GM12878 (cell line): ENCODE results near the gene WDR45B.

ENCODE experiments used
- HCFC1 ChIP-seq: fragments of 150-350 bp; IDR thresholded peaks from 2 replicates; pipeline ENCODE4 v1.6.1; 2014; ENCODE audit warnings: low read length
- NR2C2 ChIP-seq: IDR thresholded peaks from 2 replicates; pipeline ENCODE4 v1.6.1; 2011; ENCODE audit warnings: borderline replicate concordance, low read depth; ENCODE audit not compliant: control insufficient read depth, insufficient read length
- SREBF1 ChIP-seq: IDR thresholded peaks from 2 replicates; pipeline ENCODE4 v1.6.1; 2012; ENCODE audit warnings: mild to moderate bottlenecking, low read length
- TF ChIP-seq, protein P1 (sequence below), 3 experiments: IDR thresholded peaks in 2 of 3; conservative IDR thresholded peaks in 1 of 3; 2 replicates each; pipeline ENCODE4 v1.5.1; 2011; ENCODE audit warnings: low read depth in 3 of 3, low read length in 3 of 3, mild to moderate bottlenecking in 3 of 3, control low read depth in 2 of 3, moderate library complexity in 2 of 3, inconsistent platforms in 1 of 3, mixed read lengths in 1 of 3; ENCODE audit not compliant: control insufficient read depth in 2 of 3, insufficient read depth in 1 of 3; ENCODE audit errors: extremely low read depth in 1 of 3

- TF ChIP-seq SREBF1 = no peak
- TF ChIP-seq, protein P1, sequence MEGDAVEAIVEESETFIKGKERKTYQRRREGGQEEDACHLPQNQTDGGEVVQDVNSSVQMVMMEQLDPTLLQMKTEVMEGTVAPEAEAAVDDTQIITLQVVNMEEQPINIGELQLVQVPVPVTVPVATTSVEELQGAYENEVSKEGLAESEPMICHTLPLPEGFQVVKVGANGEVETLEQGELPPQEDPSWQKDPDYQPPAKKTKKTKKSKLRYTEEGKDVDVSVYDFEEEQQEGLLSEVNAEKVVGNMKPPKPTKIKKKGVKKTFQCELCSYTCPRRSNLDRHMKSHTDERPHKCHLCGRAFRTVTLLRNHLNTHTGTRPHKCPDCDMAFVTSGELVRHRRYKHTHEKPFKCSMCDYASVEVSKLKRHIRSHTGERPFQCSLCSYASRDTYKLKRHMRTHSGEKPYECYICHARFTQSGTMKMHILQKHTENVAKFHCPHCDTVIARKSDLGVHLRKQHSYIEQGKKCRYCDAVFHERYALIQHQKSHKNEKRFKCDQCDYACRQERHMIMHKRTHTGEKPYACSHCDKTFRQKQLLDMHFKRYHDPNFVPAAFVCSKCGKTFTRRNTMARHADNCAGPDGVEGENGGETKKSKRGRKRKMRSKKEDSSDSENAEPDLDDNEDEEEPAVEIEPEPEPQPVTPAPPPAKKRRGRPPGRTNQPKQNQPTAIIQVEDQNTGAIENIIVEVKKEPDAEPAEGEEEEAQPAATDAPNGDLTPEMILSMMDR (IDR thresholded peaks at IDR 0.05 in 2 of 3, conservative IDR thresholded peaks at IDR 0.05 in 1 of 3; ENCODE audit: control insufficient read depth in 2 of 3, extremely low read depth in 1 of 3, insufficient read depth in 1 of 3, low read depth in 3 of 3, low read length in 3 of 3) = no peak
- no peak for TF ChIP-seq NR2C2
- no peak for TF ChIP-seq HCFC1
Measured at GRCh38 chr17:82633343-82633742, 14.9 kb downstream of the WDR45B start.
